HCT116 (cell line): ENCODE measurements around the gene CUL4A. TPM values are rescaled to one million over a fixed set of nuclear protein-coding genes. Genes with fewer than 3 reads are reported as not detected.

Source experiments
- ATAC-seq: fragments of 200-7000 bp; cut with Tn5 transposase; 2 replicates; pipeline ENCODE4 v1.9.1; 2020; ENCODE audit warnings: mild to moderate bottlenecking, moderate library complexity
- BruUV-seq: library from RNA; stranded (reverse); fragments of 400-500 nt; replicated peaks from 2 replicates; lab custom pipeline; 2021; lab: Mats Ljungman, UMichigan
- CTCF ChIA-PET: fragments of 300-600 bp; sonication (Branson Sonifier 250); formaldehyde crosslinking; loops from one replicate; lab custom pipeline; 2021; ENCODE audit warnings: antibody characterized with exemption; lab: Charles Lee
- POLR2A ChIA-PET: fragments of 300-600, 350-600 bp; sonication (Branson Sonifier 250); formaldehyde crosslinking; loops from one replicate; lab custom pipeline; 2021; ENCODE audit warnings: antibody characterized with exemption; lab: Charles Lee
- RAD21 ChIA-PET, 2 experiments: fragments of 300-600 bp; sonication (Branson Sonifier 250); formaldehyde crosslinking; loops; one replicate each; lab custom pipeline; 2023; ENCODE audit warnings: low total read pairs in 2 of 2; ENCODE audit not compliant: uncharacterized antibody in 2 of 2, unreplicated experiment in 2 of 2, low non-redundant PET in 1 of 2; lab: Charles Lee
- DNase-seq: peaks from one replicate; pipeline ENCODE4 v3.0.0-alpha.2; 2010; ENCODE audit warnings: low read depth, low spot score
- H2AFZ ChIP-seq: fragments of 200-600 bp; shearing (Covaris generic), sonication (generic); 2 replicates; pipeline ENCODE4 v1.6.1; 2017; ENCODE audit warnings: low read depth, mixed run types, mixed read lengths, antibody characterized with exemption, low read length; ENCODE audit not compliant: poor library complexity, severe bottlenecking
- H3K27ac ChIP-seq: 2 replicates; pipeline ENCODE4 v1.5.1; 2012; ENCODE audit warnings: low read depth, low read length
- H3K27me3 ChIP-seq: fragments of 200-600 bp; sonication (generic); 2 replicates; pipeline ENCODE4 v1.6.1; 2016; ENCODE audit warnings: mixed run types, low read length, mixed read lengths; ENCODE audit not compliant: insufficient read depth
- H3K36me3 ChIP-seq, 2 experiments: fragments of 200-500 bp in 1 of 2; fragments of 200-600 bp in 1 of 2; sonication (Bioruptor generic) in 1 of 2; sonication (generic) in 1 of 2; 2 replicates each; pipeline versions ENCODE4 v1.5.1 to v1.6.1; 2014 to 2016; ENCODE audit warnings: low read length in 2 of 2, inconsistent platforms in 1 of 2, mixed read lengths in 1 of 2, mixed run types in 1 of 2; ENCODE audit not compliant: insufficient read depth in 2 of 2, control insufficient read depth in 1 of 2
- H3K4me1 ChIP-seq, 2 experiments: fragments of 200-600 bp in 1 of 2; sonication (generic) in 1 of 2; 2 replicates each; pipeline versions ENCODE4 v1.5.1 to v1.6.1; 2012 to 2017; ENCODE audit warnings: low read length in 2 of 2, inconsistent platforms in 1 of 2, mild to moderate bottlenecking in 1 of 2, mixed read lengths in 1 of 2, mixed run types in 1 of 2, moderate library complexity in 1 of 2; ENCODE audit not compliant: insufficient read depth in 2 of 2, control insufficient read depth in 1 of 2
- H3K4me2 ChIP-seq: fragments of 200-600 bp; sonication (generic); 2 replicates; pipeline ENCODE4 v1.6.1; 2017; ENCODE audit warnings: mixed run types, low read length, mixed read lengths
- H3K4me3 ChIP-seq, 2 experiments: fragments of 200-600 bp in 1 of 2; sonication (generic) in 1 of 2; replicated peaks in 1 of 2; 2 replicates each; pipeline ENCODE4 v1.5.1; 2011 to 2016; ENCODE audit warnings: low read length in 2 of 2, control low read depth in 1 of 2, low read depth in 1 of 2, mild to moderate bottlenecking in 1 of 2, mixed read lengths in 1 of 2, mixed run types in 1 of 2
- H3K79me2 ChIP-seq: fragments of 200-600 bp; sonication (generic); 2 replicates; pipeline ENCODE4 v1.6.1; 2017; ENCODE audit warnings: mild to moderate bottlenecking, mixed run types, low read length, moderate library complexity, mixed read lengths; ENCODE audit not compliant: insufficient read depth
- H3K9ac ChIP-seq: fragments of 200-600 bp; sonication (generic); 2 replicates; pipeline ENCODE4 v1.6.1; 2016; ENCODE audit warnings: low read length, mixed read lengths
- H3K9me2 ChIP-seq: fragments of 200-600 bp; sonication (generic), shearing (Covaris generic); 2 replicates; pipeline ENCODE4 v1.6.1; 2017; ENCODE audit warnings: mixed run types, mild to moderate bottlenecking, moderate library complexity; ENCODE audit not compliant: insufficient read depth
- H3K9me3 ChIP-seq, 2 experiments: fragments of 200-500 bp in 1 of 2; fragments of 200-600 bp in 1 of 2; sonication (Bioruptor generic) in 1 of 2; sonication (generic) in 1 of 2; 2 replicates each; pipeline ENCODE4 v1.6.1; 2014 to 2017; ENCODE audit warnings: low read length in 2 of 2, mixed read lengths in 2 of 2, inconsistent platforms in 1 of 2, low read depth in 1 of 2, mild to moderate bottlenecking in 1 of 2, mixed run types in 1 of 2, moderate library complexity in 1 of 2; ENCODE audit not compliant: control insufficient read depth in 1 of 2, insufficient read depth in 1 of 2
- H4K20me1 ChIP-seq: fragments of 200-600 bp; sonication (generic), shearing (Covaris generic); 2 replicates; pipeline ENCODE4 v1.6.1; 2017; ENCODE audit warnings: mixed run types, mild to moderate bottlenecking, moderate library complexity; ENCODE audit not compliant: insufficient read depth
- CBX3 ChIP-seq: IDR thresholded peaks from 2 replicates; pipeline ENCODE4 v1.6.1; 2012; ENCODE audit warnings: low read depth
- ELF1 ChIP-seq: IDR thresholded peaks from 2 replicates; pipeline ENCODE4 v1.6.1; 2012; ENCODE audit warnings: low read depth, borderline replicate concordance
- EZH2 ChIP-seq: fragments of 200-600 bp; sonication (generic); IDR thresholded peaks from 2 replicates; pipeline ENCODE4 v1.6.1; 2017; ENCODE audit warnings: antibody characterized with exemption, mixed run types
- EZH2phosphoT487 ChIP-seq: fragments of 200-600 bp; IDR thresholded peaks from 2 replicates; pipeline ENCODE4 v1.6.1; 2018; ENCODE audit warnings: antibody characterized with exemption, borderline replicate concordance
- JUND ChIP-seq: IDR thresholded peaks from 2 replicates; pipeline ENCODE4 v1.6.1; 2012
- POLR2A ChIP-seq: IDR thresholded peaks from 2 replicates; pipeline ENCODE4 v1.7.0; 2011; ENCODE audit warnings: borderline replicate concordance; ENCODE audit not compliant: insufficient read depth, insufficient read length; ENCODE audit errors: extremely low read depth
- POLR2AphosphoS5 ChIP-seq: IDR thresholded peaks from 2 replicates; pipeline ENCODE4 v1.6.1; 2011; ENCODE audit warnings: mild to moderate bottlenecking, low read depth, low read length, moderate library complexity
- SIN3A ChIP-seq: IDR thresholded peaks from 2 replicates; pipeline ENCODE4 v1.6.1; 2012; ENCODE audit warnings: low read depth
- SRF ChIP-seq: IDR thresholded peaks from 2 replicates; pipeline ENCODE4 v1.6.1; 2012; ENCODE audit warnings: low read depth
- TCF7L2 ChIP-seq: IDR thresholded peaks from 2 replicates; pipeline ENCODE4 v1.7.0; 2011; ENCODE audit warnings: borderline replicate concordance, inconsistent platforms; ENCODE audit not compliant: insufficient read depth, insufficient read length; ENCODE audit errors: extremely low read depth
- YY1 ChIP-seq: IDR thresholded peaks from 2 replicates; pipeline ENCODE4 v1.6.1; 2011; ENCODE audit warnings: low read length, low read depth, moderate library complexity, mild to moderate bottlenecking; ENCODE audit not compliant: insufficient replicate concordance; ENCODE audit errors: extremely low read depth
- intact Hi-C: fragments of 100-400 bp; cut with micrococcal nuclease; formaldehyde crosslinking; loops from 2 replicates; pipeline ENCODE4 v1.10.0; 2022
- total RNA-seq: library from RNA; stranded (reverse); gene quantifications from one replicate; pipeline ENCODE4 v1.2.1, GENCODE V29; 2021; ENCODE audit not compliant: unreplicated experiment
- TF ChIP-seq, protein P1 (sequence below): IDR thresholded peaks from 2 replicates; pipeline ENCODE4 v1.6.1; 2012; ENCODE audit warnings: low read depth
- TF ChIP-seq, protein P2 (sequence below): IDR thresholded peaks from 2 replicates; pipeline ENCODE4 v1.6.1; 2011; ENCODE audit warnings: mild to moderate bottlenecking, low read length, moderate library complexity; ENCODE audit not compliant: insufficient replicate concordance; ENCODE audit errors: extremely low read depth
- TF ChIP-seq, protein P3 (sequence below): IDR thresholded peaks from 2 replicates; pipeline ENCODE4 v1.6.1; 2012
- TF ChIP-seq, protein P4 (sequence below), 3 experiments: fragments of 200-600 bp in 1 of 3; sonication (generic) in 1 of 3; IDR thresholded peaks in 2 of 3; conservative IDR thresholded peaks in 1 of 3; 2 replicates each; pipeline ENCODE4 v1.5.1; 2012 to 2017; ENCODE audit warnings: low read depth in 2 of 3, low read length in 2 of 3, antibody characterized with exemption in 1 of 3, borderline replicate concordance in 1 of 3, control low read depth in 1 of 3, mild to moderate bottlenecking in 1 of 3, mixed read lengths in 1 of 3, mixed run types in 1 of 3, moderate library complexity in 1 of 3; ENCODE audit not compliant: insufficient read depth in 1 of 3

The CUL4A gene
- total RNA-seq, 1 experiment from 2014 or later = 76.5 TPM

DNA sequence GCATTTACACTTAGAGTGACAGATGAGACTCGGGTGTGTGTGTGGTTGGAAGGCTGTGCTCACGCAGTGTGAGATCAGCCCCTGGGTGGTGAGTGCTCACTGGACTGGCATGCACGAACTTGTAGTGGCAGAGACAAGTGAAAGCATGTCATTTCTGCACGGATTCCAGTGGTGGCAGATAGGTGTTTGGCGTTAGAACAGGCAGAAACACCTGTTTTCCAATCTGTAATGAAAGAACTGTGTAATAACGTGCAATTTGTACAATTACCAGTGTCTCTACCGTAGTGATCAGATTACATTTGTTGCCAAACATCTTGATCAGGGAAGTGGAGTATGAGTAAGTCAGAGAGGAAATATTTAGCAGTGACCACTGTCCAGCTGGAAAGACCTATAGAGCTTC is 95.8 kb downstream of the CUL4A start:
- TF ChIP-seq EZH2phosphoT487 = no peak
- TF ChIP-seq SRF = no peak
- TF ChIP-seq SIN3A = no peak
- TF ChIP-seq POLR2AphosphoS5 = no peak
- no peak for TF ChIP-seq YY1
- no peak for TF ChIP-seq ELF1
- no peak for TF ChIP-seq EZH2
- TF ChIP-seq TCF7L2 = no peak
- TF ChIP-seq, protein P1, sequence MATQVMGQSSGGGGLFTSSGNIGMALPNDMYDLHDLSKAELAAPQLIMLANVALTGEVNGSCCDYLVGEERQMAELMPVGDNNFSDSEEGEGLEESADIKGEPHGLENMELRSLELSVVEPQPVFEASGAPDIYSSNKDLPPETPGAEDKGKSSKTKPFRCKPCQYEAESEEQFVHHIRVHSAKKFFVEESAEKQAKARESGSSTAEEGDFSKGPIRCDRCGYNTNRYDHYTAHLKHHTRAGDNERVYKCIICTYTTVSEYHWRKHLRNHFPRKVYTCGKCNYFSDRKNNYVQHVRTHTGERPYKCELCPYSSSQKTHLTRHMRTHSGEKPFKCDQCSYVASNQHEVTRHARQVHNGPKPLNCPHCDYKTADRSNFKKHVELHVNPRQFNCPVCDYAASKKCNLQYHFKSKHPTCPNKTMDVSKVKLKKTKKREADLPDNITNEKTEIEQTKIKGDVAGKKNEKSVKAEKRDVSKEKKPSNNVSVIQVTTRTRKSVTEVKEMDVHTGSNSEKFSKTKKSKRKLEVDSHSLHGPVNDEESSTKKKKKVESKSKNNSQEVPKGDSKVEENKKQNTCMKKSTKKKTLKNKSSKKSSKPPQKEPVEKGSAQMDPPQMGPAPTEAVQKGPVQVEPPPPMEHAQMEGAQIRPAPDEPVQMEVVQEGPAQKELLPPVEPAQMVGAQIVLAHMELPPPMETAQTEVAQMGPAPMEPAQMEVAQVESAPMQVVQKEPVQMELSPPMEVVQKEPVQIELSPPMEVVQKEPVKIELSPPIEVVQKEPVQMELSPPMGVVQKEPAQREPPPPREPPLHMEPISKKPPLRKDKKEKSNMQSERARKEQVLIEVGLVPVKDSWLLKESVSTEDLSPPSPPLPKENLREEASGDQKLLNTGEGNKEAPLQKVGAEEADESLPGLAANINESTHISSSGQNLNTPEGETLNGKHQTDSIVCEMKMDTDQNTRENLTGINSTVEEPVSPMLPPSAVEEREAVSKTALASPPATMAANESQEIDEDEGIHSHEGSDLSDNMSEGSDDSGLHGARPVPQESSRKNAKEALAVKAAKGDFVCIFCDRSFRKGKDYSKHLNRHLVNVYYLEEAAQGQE = no peak
- TF ChIP-seq, protein P2, sequence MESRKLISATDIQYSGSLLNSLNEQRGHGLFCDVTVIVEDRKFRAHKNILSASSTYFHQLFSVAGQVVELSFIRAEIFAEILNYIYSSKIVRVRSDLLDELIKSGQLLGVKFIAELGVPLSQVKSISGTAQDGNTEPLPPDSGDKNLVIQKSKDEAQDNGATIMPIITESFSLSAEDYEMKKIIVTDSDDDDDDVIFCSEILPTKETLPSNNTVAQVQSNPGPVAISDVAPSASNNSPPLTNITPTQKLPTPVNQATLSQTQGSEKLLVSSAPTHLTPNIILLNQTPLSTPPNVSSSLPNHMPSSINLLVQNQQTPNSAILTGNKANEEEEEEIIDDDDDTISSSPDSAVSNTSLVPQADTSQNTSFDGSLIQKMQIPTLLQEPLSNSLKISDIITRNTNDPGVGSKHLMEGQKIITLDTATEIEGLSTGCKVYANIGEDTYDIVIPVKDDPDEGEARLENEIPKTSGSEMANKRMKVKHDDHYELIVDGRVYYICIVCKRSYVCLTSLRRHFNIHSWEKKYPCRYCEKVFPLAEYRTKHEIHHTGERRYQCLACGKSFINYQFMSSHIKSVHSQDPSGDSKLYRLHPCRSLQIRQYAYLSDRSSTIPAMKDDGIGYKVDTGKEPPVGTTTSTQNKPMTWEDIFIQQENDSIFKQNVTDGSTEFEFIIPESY = no peak
- TF ChIP-seq, protein P3, sequence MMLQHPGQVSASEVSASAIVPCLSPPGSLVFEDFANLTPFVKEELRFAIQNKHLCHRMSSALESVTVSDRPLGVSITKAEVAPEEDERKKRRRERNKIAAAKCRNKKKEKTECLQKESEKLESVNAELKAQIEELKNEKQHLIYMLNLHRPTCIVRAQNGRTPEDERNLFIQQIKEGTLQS = no peak
- no peak for TF ChIP-seq JUND
- no peak for TF ChIP-seq POLR2A
- no peak for TF ChIP-seq CBX3
- TF ChIP-seq, protein P4, sequence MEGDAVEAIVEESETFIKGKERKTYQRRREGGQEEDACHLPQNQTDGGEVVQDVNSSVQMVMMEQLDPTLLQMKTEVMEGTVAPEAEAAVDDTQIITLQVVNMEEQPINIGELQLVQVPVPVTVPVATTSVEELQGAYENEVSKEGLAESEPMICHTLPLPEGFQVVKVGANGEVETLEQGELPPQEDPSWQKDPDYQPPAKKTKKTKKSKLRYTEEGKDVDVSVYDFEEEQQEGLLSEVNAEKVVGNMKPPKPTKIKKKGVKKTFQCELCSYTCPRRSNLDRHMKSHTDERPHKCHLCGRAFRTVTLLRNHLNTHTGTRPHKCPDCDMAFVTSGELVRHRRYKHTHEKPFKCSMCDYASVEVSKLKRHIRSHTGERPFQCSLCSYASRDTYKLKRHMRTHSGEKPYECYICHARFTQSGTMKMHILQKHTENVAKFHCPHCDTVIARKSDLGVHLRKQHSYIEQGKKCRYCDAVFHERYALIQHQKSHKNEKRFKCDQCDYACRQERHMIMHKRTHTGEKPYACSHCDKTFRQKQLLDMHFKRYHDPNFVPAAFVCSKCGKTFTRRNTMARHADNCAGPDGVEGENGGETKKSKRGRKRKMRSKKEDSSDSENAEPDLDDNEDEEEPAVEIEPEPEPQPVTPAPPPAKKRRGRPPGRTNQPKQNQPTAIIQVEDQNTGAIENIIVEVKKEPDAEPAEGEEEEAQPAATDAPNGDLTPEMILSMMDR (IDR thresholded peaks at IDR 0.05 in 2 of 3, conservative IDR thresholded peaks at IDR 0.05 in 1 of 3; ENCODE audit: borderline replicate concordance in 1 of 3, insufficient read depth in 1 of 3, low read depth in 2 of 3, low read length in 2 of 3) = no peak
- CTCF ChIA-PET = no interaction called here
- no TSS peak for BruUV-seq
- H3K79me2 ChIP-seq = peaks cover 88% of the 10 kb centered on the region
- peaks cover 2 to 3% of the 10 kb centered on the region in 2 experiments; a peak in 2 of 4 replicates for H3K36me3 ChIP-seq
- intact Hi-C loops = no loop called here
- H3K4me1 ChIP-seq = no peaks in the 10 kb centered on the region
- DNase-seq = no peak
- H2AFZ ChIP-seq = no peak overlapping the region
- no peak overlapping the region for H3K4me3 ChIP-seq
- H3K9ac ChIP-seq = no peak overlapping the region
- no peak overlapping the region for H3K27ac ChIP-seq
- RAD21 ChIA-PET = no interaction called here
- no peaks in the 10 kb centered on the region for H3K9me3 ChIP-seq
- ATAC-seq = no peak
- H3K4me2 ChIP-seq = no peak overlapping the region
- H3K27me3 ChIP-seq = no peaks in the 10 kb centered on the region
- no peaks in the 10 kb centered on the region for H3K9me2 ChIP-seq
- POLR2A ChIA-PET = no interaction called here
- no peaks in the 10 kb centered on the region for H4K20me1 ChIP-seq
